ENCODE results near the gene RASA3. TPM values are rescaled to one million over a fixed set of nuclear protein-coding genes. Genes with fewer than 3 reads are reported as not detected.
"Not testable (repeated sequence)": the region's sequence is repeated elsewhere in the genome, so short reads cannot be mapped to it uniquely, and the experiment has no call there.

The RASA3 gene
- total RNA-seq, 1 donor from 2014 or later, result 25.4 TPM

- no peak for TF ChIP-seq CTCF (IDR thresholded peaks at IDR 0.05; ENCODE audit: insufficient read depth, low read length, poor library complexity, severe bottlenecking)
- H3K36me3 ChIP-seq (ENCODE audit: control insufficient read depth, insufficient read depth, low read length), result no peaks in the 10 kb centered on the region
- DNase-seq (ENCODE audit: low read depth), result no peak
Measured at GRCh38 chr13:114118086-114118485, 14.3 kb downstream of the RASA3 start.

GRCh38 chr13:114117341-114117874, 15.0 kb downstream of the RASA3 start:
- not testable (repeated sequence) for DNase-seq (ENCODE audit: low read depth); H3K4me3 ChIP-seq (ENCODE audit: low read depth, low read length)

More at GRCh38 chr13:114118086-114118485, 14.3 kb downstream of the RASA3 start:
- Histone ChIP-seq H3K4me3 (ENCODE audit: low read depth, low read length) (no peak overlapping the region), H3K27me3 (ENCODE audit: control insufficient read depth, insufficient read depth, low read length) (no peaks in the 10 kb centered on the region)

GRCh38 chr13:114116734-114117133, 15.7 kb downstream of the RASA3 start:
- TF ChIP-seq CTCF (IDR thresholded peaks at IDR 0.05; ENCODE audit: insufficient read depth, low read length, poor library complexity, severe bottlenecking), result no peak
- no peak for DNase-seq (ENCODE audit: low read depth)
- no peaks in the 10 kb centered on the region for H3K36me3 ChIP-seq (ENCODE audit: control insufficient read depth, insufficient read depth, low read length)
- H3K27me3 ChIP-seq (ENCODE audit: control insufficient read depth, insufficient read depth, low read length), result no peaks in the 10 kb centered on the region
- H3K4me3 ChIP-seq (ENCODE audit: low read depth, low read length), result no peak overlapping the region

More at GRCh38 chr13:114117341-114117874, 15.0 kb downstream of the RASA3 start:
- not testable (repeated sequence) for H3K36me3 ChIP-seq (ENCODE audit: control insufficient read depth, insufficient read depth, low read length); H3K27me3 ChIP-seq (ENCODE audit: control insufficient read depth, insufficient read depth, low read length)

- no peaks in the 10 kb centered on the region for H3K36me3 ChIP-seq (ENCODE audit: control insufficient read depth, insufficient read depth, low read length)
- no peak for TF ChIP-seq CTCF (IDR thresholded peaks at IDR 0.05; ENCODE audit: insufficient read depth, low read length, poor library complexity, severe bottlenecking)
- H3K27me3 ChIP-seq (ENCODE audit: control insufficient read depth, insufficient read depth, low read length), result no peaks in the 10 kb centered on the region
- H3K4me3 ChIP-seq (ENCODE audit: low read depth, low read length), result no peak overlapping the region
- DNase-seq (ENCODE audit: low read depth), result no peak
Measured at GRCh38 chr13:114115796-114116195, 16.6 kb downstream of the RASA3 start.

GRCh38 chr13:114115191-114115671, 17.2 kb downstream of the RASA3 start:
- H3K4me3 ChIP-seq (ENCODE audit: low read depth, low read length), result no peak overlapping the region
- no peaks in the 10 kb centered on the region for H3K36me3 ChIP-seq (ENCODE audit: control insufficient read depth, insufficient read depth, low read length)
- no peaks in the 10 kb centered on the region for H3K27me3 ChIP-seq (ENCODE audit: control insufficient read depth, insufficient read depth, low read length)
- no peak for TF ChIP-seq CTCF (IDR thresholded peaks at IDR 0.05; ENCODE audit: insufficient read depth, low read length, poor library complexity, severe bottlenecking)
- peak; percentile 77 for DNase-seq (ENCODE audit: low read depth)

- H3K27me3 ChIP-seq (ENCODE audit: control insufficient read depth, insufficient read depth, low read length); H3K4me3 ChIP-seq (ENCODE audit: low read depth, low read length); DNase-seq (ENCODE audit: low read depth); H3K36me3 ChIP-seq (ENCODE audit: control insufficient read depth, insufficient read depth, low read length): not testable (repeated sequence)
Measured at GRCh38 chr13:114114666-114115065, 17.8 kb downstream of the RASA3 start.

- H3K27me3 ChIP-seq (ENCODE audit: control insufficient read depth, insufficient read depth, low read length), result no peaks in the 10 kb centered on the region
- no peak for TF ChIP-seq CTCF (IDR thresholded peaks at IDR 0.05; ENCODE audit: insufficient read depth, low read length, poor library complexity, severe bottlenecking)
- no peak for DNase-seq (ENCODE audit: low read depth)
Measured at GRCh38 chr13:114114006-114114640, 18.3 kb downstream of the RASA3 start.

GRCh38 chr13:114113395-114113794, 19.0 kb downstream of the RASA3 start:
- H3K36me3 ChIP-seq (ENCODE audit: control insufficient read depth, insufficient read depth, low read length); H3K27me3 ChIP-seq (ENCODE audit: control insufficient read depth, insufficient read depth, low read length); DNase-seq (ENCODE audit: low read depth); H3K4me3 ChIP-seq (ENCODE audit: low read depth, low read length): not testable (repeated sequence)

More at GRCh38 chr13:114114006-114114640, 18.3 kb downstream of the RASA3 start:
- no peaks in the 10 kb centered on the region for H3K36me3 ChIP-seq (ENCODE audit: control insufficient read depth, insufficient read depth, low read length)
- no peak overlapping the region for H3K4me3 ChIP-seq (ENCODE audit: low read depth, low read length)
